Skeletal muscle tissue (tissue), 4 donors: Measurements from ENCODE around the gene NKAIN2. TPM values are rescaled to one million over a fixed set of nuclear protein-coding genes. Genes with fewer than 3 reads are reported as not detected.

ENCODE experiments used
- H3K27ac ChIP-seq: one replicate; pipeline ENCODE4 v1.7.0; 2013; ENCODE audit warnings: mild to moderate bottlenecking, low read depth, low read length, inconsistent platforms
- H3K27me3 ChIP-seq, 3 donors: one replicate each; pipeline ENCODE4 v1.7.0; 2013; ENCODE audit warnings: low read length in 3 of 3; ENCODE audit not compliant: control insufficient read depth in 3 of 3, insufficient read depth in 3 of 3
- H3K36me3 ChIP-seq, 3 donors: one replicate each; pipeline ENCODE4 v1.7.0; 2013; ENCODE audit warnings: low read length in 3 of 3; ENCODE audit not compliant: control insufficient read depth in 3 of 3, insufficient read depth in 3 of 3
- H3K4me1 ChIP-seq, 3 donors: one replicate each; pipeline ENCODE4 v1.7.0; 2013; ENCODE audit warnings: low read length in 3 of 3, mild to moderate bottlenecking in 3 of 3; ENCODE audit not compliant: control insufficient read depth in 3 of 3, insufficient read depth in 3 of 3
- H3K4me3 ChIP-seq, 3 donors: one replicate each; pipeline ENCODE4 v1.7.0; 2013; ENCODE audit warnings: low read length in 3 of 3
- H3K9ac ChIP-seq, 3 donors: one replicate each; pipeline ENCODE4 v1.7.0; 2013; ENCODE audit warnings: low read length in 3 of 3, mild to moderate bottlenecking in 3 of 3, moderate library complexity in 2 of 3, low read depth in 1 of 3
- H3K9me3 ChIP-seq, 3 donors: one replicate each; pipeline ENCODE4 v1.7.0; 2013; ENCODE audit warnings: low read length in 3 of 3; ENCODE audit not compliant: control insufficient read depth in 3 of 3
- total RNA-seq: library from RNA; depleted of rRNA; stranded (reverse); fragments of >200 nt; gene quantifications from one replicate; pipeline ENCODE4 v1.2.3, GENCODE V29; 2014
- donor health status: Osteomylitis.

NKAIN2 gene
- total RNA-seq, 1 donor from 2014 or later = 3.1 TPM

- H3K27me3 ChIP-seq = no peaks in the 10 kb centered on the region
- no peak overlapping the region for H3K27ac ChIP-seq
- H3K4me1 ChIP-seq = no peaks in the 10 kb centered on the region
- H3K9ac ChIP-seq = no peak overlapping the region
- H3K36me3 ChIP-seq = no peaks in the 10 kb centered on the region
- no peaks in the 10 kb centered on the region for H3K9me3 ChIP-seq
- H3K4me3 ChIP-seq = no peak overlapping the region
Observed at GRCh38 chr6:123928529-123928928, 124.9 kb downstream of the NKAIN2 start.

GRCh38 chr6:123931928-123932327 is 128.3 kb downstream of the NKAIN2 start:
- no peaks in the 10 kb centered on the region for H3K9me3 ChIP-seq
- H3K4me1 ChIP-seq = no peaks in the 10 kb centered on the region
- H3K27ac ChIP-seq = no peak overlapping the region
- H3K36me3 ChIP-seq = no peaks in the 10 kb centered on the region
- no peak overlapping the region for H3K4me3 ChIP-seq
- no peaks in the 10 kb centered on the region for H3K27me3 ChIP-seq
- H3K9ac ChIP-seq = no peak overlapping the region

GRCh38 chr6:123940551-123940950 is 136.9 kb downstream of the NKAIN2 start:
- no peaks in the 10 kb centered on the region for H3K27me3 ChIP-seq
- no peaks in the 10 kb centered on the region for H3K9me3 ChIP-seq
- peaks cover 0 to 3% (median 2%) of the 10 kb centered on the region in 3 donors for H3K4me1 ChIP-seq
- no peak overlapping the region for H3K4me3 ChIP-seq
- no peak overlapping the region for H3K9ac ChIP-seq
- H3K27ac ChIP-seq = no peak overlapping the region
- H3K36me3 ChIP-seq = no peaks in the 10 kb centered on the region

DNA sequence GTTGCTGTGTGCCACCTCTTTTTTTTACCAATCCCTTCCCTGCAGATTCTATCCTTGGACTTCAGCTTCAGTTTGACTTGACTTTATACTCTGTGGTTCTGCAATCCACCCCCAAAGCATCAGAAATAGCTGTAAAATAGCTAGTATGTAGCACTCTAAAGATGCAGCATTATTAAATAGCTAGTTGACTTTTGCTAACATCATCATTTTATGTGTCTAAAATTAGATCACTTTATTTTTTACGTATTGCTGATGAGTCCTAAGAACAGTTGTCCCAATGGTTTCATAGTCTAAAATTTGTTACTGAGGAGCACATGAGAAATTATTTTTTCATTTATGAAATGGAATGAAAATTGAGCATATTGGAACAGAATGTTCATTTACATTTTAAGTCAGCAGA is 138.2 kb downstream of the NKAIN2 start:
- Histone ChIP-seq H3K9me3 (no peaks in the 10 kb centered on the region), H3K4me1 (peaks cover 0 to 3% (median 2%) of the 10 kb centered on the region in 3 donors), H3K27ac (no peak overlapping the region), H3K4me3 (peak overlapping the region in 1 of 3 donors; percentile 13), H3K36me3 (no peaks in the 10 kb centered on the region), H3K27me3 (no peaks in the 10 kb centered on the region), H3K9ac (no peak overlapping the region)

DNA sequence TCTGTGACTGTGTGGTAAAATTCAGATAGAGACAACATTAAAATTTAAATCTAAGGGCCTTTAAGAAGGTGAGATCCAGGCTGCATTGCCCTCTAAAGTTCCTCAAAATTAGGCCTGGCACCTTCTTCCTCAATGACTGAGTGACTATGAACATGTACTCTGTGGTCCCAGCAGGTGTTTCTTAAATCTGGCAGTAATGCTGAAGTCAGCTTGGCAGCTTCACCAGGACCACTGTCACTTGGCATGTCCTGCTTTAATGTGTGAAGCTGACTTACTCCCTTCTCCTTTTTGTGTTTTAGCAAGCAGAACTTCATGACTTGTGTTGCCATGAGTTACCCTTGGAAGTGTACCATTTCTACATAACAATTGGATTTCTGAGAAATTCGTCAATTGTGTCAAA is 141.7 kb downstream of the NKAIN2 start:
- Histone ChIP-seq H3K27ac (no peak overlapping the region), H3K36me3 (no peaks in the 10 kb centered on the region), H3K9ac (no peak overlapping the region), H3K9me3 (peaks cover 0 to 2% (median 0%) of the 10 kb centered on the region in 3 donors), H3K4me1 (peaks cover 0 to 3% (median 2%) of the 10 kb centered on the region in 3 donors), H3K27me3 (no peaks in the 10 kb centered on the region), H3K4me3 (no peak overlapping the region)

DNA sequence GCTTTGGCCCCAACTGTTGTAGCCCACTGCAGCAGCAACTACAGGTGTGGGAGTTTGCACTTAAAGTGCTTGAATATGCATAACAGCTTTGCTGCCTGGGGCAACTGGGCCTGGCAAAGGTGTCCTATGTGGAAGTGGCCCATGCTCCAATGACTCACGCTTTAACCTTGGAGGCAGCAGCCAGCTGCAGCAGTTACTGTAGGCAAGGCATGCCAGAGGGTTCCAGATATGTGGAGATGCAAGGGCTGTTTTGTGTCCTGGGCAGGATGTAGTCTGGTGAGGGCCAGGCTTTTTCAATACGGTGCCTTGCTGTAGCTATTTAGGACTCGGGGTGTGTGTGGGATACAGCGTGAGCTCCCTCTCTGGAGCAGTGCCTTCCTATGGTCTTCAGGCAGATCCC is 150.3 kb downstream of the NKAIN2 start:
- no peak overlapping the region for H3K4me3 ChIP-seq
- no peaks in the 10 kb centered on the region for H3K27me3 ChIP-seq
- H3K9me3 ChIP-seq = peaks cover 0 to 2% (median 0%) of the 10 kb centered on the region in 3 donors
- no peaks in the 10 kb centered on the region for H3K4me1 ChIP-seq
- H3K36me3 ChIP-seq = no peaks in the 10 kb centered on the region
- no peak overlapping the region for H3K9ac ChIP-seq
- no peak overlapping the region for H3K27ac ChIP-seq

- peaks cover 0 to 3% (median 0%) of the 10 kb centered on the region in 3 donors for H3K4me1 ChIP-seq
- H3K27me3 ChIP-seq = no peaks in the 10 kb centered on the region
- H3K36me3 ChIP-seq = no peaks in the 10 kb centered on the region
- H3K9ac ChIP-seq = no peak overlapping the region
- no peak overlapping the region for H3K4me3 ChIP-seq
- H3K27ac ChIP-seq = no peak overlapping the region
- H3K9me3 ChIP-seq = no peaks in the 10 kb centered on the region
Observed at GRCh38 chr6:123956492-123957139, 153.0 kb downstream of the NKAIN2 start.

DNA sequence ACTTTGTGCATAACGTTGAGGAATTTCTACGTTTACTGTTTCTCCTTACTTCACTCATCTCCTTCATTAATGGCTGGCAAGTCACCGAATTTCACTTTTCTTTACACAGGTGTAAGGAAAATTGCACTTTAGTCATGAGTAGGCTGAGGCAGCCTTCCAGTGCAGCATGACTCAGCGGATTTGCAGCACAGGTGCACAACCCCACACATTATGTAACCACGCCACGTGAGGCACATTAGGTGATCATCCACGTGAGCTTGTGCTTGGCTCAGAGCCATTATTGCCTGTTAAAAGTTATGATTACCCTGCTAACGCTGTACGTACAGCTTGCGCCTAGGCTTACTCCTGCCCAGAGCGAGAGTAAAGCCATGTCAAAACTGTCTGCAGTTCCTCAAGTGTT is 158.8 kb downstream of the NKAIN2 start:
- Histone ChIP-seq H3K36me3 (no peaks in the 10 kb centered on the region), H3K9ac (no peak overlapping the region), H3K4me3 (no peak overlapping the region), H3K9me3 (no peaks in the 10 kb centered on the region), H3K27ac (no peak overlapping the region), H3K27me3 (no peaks in the 10 kb centered on the region), H3K4me1 (peaks cover 3 to 4% (median 3%) of the 10 kb centered on the region in 3 donors)

GRCh38 chr6:123965894-123966293 is 162.2 kb downstream of the NKAIN2 start:
- Histone ChIP-seq H3K4me3 (no peak overlapping the region), H3K9me3 (no peaks in the 10 kb centered on the region), H3K9ac (no peak overlapping the region), H3K4me1 (peaks cover 0 to 4% (median 3%) of the 10 kb centered on the region in 3 donors), H3K27me3 (no peaks in the 10 kb centered on the region), H3K27ac (no peak overlapping the region), H3K36me3 (no peaks in the 10 kb centered on the region)

DNA sequence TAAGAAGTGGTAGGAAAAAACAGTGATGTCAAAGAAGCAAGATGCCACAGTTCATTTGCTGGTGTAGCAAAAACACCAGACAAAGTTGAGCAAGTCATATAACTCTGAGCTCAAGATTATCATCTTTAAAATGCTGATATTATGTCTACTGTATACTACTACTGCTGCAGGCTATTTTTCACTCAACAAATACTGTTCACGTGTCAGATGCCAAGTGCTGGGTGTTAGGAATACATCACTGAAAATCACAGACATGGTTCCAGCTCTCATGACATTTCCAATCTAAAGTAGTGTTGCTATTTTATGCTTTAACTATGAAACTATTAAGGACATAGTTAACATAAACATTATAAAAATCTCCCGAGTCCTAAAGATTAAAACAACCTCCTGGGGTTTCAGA is 163.0 kb downstream of the NKAIN2 start:
- H3K4me1 ChIP-seq = peaks cover 0 to 4% (median 3%) of the 10 kb centered on the region in 3 donors
- no peak overlapping the region for H3K9ac ChIP-seq
- no peaks in the 10 kb centered on the region for H3K9me3 ChIP-seq
- no peaks in the 10 kb centered on the region for H3K27me3 ChIP-seq
- no peaks in the 10 kb centered on the region for H3K36me3 ChIP-seq
- no peak overlapping the region for H3K4me3 ChIP-seq
- no peak overlapping the region for H3K27ac ChIP-seq
